GM19035 (cell line): ENCODE results near the gene HTR6.

Source experiments
- ATAC-seq: cut with Tn5 transposase; IDR thresholded peaks from one replicate; pipeline ENCODE4 v1.9.1; 2021; ENCODE audit not compliant: unreplicated experiment

The HTR6 gene

GRCh38 chr1:19656134-19656779 is 8.4 kb upstream of the HTR6 start:
- ATAC-seq, result no peak

- no peak for ATAC-seq
Observed at GRCh38 chr1:19656780-19657466, 7.8 kb upstream of the HTR6 start.

GRCh38 chr1:19657511-19657910 is 7.2 kb upstream of the HTR6 start:
- no peak for ATAC-seq

- no peak for ATAC-seq
Observed at GRCh38 chr1:19658186-19658585, 6.5 kb upstream of the HTR6 start.

GRCh38 chr1:19661721-19662228 is 2.9 kb upstream of the HTR6 start:
- ATAC-seq, result no peak

GRCh38 chr1:19662313-19662712 is 2.4 kb upstream of the HTR6 start:
- ATAC-seq, result no peak

GRCh38 chr1:19665186-19665495 is 466 bp downstream of the HTR6 start:
- no peak for ATAC-seq

- ATAC-seq, result no peak
Observed at GRCh38 chr1:19665496-19666465, 1.1 kb downstream of the HTR6 start.

GRCh38 chr1:19668888-19669287 is 4.2 kb downstream of the HTR6 start:
- ATAC-seq, result no peak

GRCh38 chr1:19670787-19671186 is 6.1 kb downstream of the HTR6 start:
- no peak for ATAC-seq

- no peak for ATAC-seq
Observed at GRCh38 chr1:19672237-19672636, 7.6 kb downstream of the HTR6 start.

GRCh38 chr1:19675797-19676196 is 11.1 kb downstream of the HTR6 start:
- no peak for ATAC-seq

GRCh38 chr1:19676438-19676922 is 11.8 kb downstream of the HTR6 start:
- no peak for ATAC-seq

- ATAC-seq, result no peak
Observed at GRCh38 chr1:19678493-19678892, 13.8 kb downstream of the HTR6 start.

GRCh38 chr1:19678931-19679453 is 14.3 kb downstream of the HTR6 start:
- ATAC-seq, result no peak

- no peak for ATAC-seq
Observed at GRCh38 chr1:19679691-19680090, 15.0 kb downstream of the HTR6 start.

GRCh38 chr1:19680644-19681043 is 16.0 kb downstream of the HTR6 start:
- ATAC-seq, result no peak

- no peak for ATAC-seq
Observed at GRCh38 chr1:19682257-19682656, 17.6 kb downstream of the HTR6 start.

- no peak for ATAC-seq
Observed at GRCh38 chr1:19682901-19683300, 18.2 kb downstream of the HTR6 start.

- no peak for ATAC-seq
Observed at GRCh38 chr1:19683351-19683750, 18.7 kb downstream of the HTR6 start.

- ATAC-seq, result no peak
Observed at GRCh38 chr1:19684677-19685076, 20.0 kb downstream of the HTR6 start.
